Duodenal mucosa (tissue), 2 donors: Measurements from ENCODE around the gene TOPBP1.

Source experiments
- H3K27ac ChIP-seq: one replicate; pipeline ENCODE4 v1.7.0; 2013; ENCODE audit warnings: low read depth, low read length
- H3K27me3 ChIP-seq, 2 donors: one replicate each; pipeline ENCODE4 v1.7.0; 2013; ENCODE audit warnings: low read length in 2 of 2, control low read depth in 1 of 2; ENCODE audit not compliant: insufficient read depth in 2 of 2, control insufficient read depth in 1 of 2
- H3K36me3 ChIP-seq, 2 donors: one replicate each; pipeline ENCODE4 v1.7.0; 2013; ENCODE audit warnings: low read length in 2 of 2, control low read depth in 1 of 2; ENCODE audit not compliant: insufficient read depth in 2 of 2, control insufficient read depth in 1 of 2
- H3K4me1 ChIP-seq, 2 donors: one replicate each; pipeline ENCODE4 v1.7.0; 2013; ENCODE audit warnings: low read length in 2 of 2, control low read depth in 1 of 2; ENCODE audit not compliant: insufficient read depth in 2 of 2, control insufficient read depth in 1 of 2
- H3K4me3 ChIP-seq, 2 donors: one replicate each; pipeline ENCODE4 v1.7.0; 2013; ENCODE audit warnings: low read length in 2 of 2, low read depth in 1 of 2
- H3K9ac ChIP-seq, 2 donors: one replicate each; pipeline ENCODE4 v1.7.0; 2013; ENCODE audit warnings: low read length in 2 of 2, low read depth in 1 of 2
- H3K9me3 ChIP-seq, 2 donors: one replicate each; pipeline ENCODE4 v1.7.0; 2013; ENCODE audit warnings: low read length in 2 of 2, control low read depth in 1 of 2; ENCODE audit not compliant: control insufficient read depth in 1 of 2

TOPBP1 gene

DNA sequence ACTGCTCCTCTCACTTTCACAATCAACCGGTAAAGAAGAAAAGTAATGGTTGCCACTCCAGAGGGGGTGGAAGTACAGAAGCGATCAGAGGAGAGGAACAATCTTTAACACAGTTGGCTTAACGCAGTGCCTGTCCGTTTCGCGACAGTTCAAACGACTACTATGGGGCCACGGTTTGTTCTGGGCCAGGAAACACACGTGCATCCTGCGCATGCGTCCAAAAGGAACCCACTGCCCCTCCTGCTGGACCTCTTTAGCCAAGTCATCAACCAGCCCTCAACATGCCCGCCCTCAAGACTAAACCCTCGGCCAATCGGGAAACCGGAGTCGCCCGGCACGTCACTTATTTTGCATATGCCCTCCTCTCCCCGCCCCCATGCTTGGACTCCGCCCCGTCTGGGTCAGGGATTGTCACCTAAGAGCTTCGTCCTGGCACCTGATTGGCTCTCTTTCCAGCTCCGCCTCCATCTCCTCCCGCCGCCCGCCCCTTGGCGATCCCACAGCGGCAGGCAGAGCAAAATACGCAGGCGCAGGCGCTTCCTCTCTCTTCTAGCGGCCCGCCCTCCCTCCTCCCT, 88.6 kb downstream of the TOPBP1 start:
- peaks cover 23 to 24% of the 10 kb centered on the region in 2 donors for H3K4me1 ChIP-seq
- H3K9ac ChIP-seq = peak overlapping the region; percentile 52 to 69
- no peaks in the 10 kb centered on the region for H3K9me3 ChIP-seq
- H3K27ac ChIP-seq = peak overlapping the region; percentile 97
- H3K27me3 ChIP-seq = no peaks in the 10 kb centered on the region
- H3K4me3 ChIP-seq = peak overlapping the region; percentile 55 to 67
- peaks cover 7 to 8% of the 10 kb centered on the region in 2 donors for H3K36me3 ChIP-seq

DNA sequence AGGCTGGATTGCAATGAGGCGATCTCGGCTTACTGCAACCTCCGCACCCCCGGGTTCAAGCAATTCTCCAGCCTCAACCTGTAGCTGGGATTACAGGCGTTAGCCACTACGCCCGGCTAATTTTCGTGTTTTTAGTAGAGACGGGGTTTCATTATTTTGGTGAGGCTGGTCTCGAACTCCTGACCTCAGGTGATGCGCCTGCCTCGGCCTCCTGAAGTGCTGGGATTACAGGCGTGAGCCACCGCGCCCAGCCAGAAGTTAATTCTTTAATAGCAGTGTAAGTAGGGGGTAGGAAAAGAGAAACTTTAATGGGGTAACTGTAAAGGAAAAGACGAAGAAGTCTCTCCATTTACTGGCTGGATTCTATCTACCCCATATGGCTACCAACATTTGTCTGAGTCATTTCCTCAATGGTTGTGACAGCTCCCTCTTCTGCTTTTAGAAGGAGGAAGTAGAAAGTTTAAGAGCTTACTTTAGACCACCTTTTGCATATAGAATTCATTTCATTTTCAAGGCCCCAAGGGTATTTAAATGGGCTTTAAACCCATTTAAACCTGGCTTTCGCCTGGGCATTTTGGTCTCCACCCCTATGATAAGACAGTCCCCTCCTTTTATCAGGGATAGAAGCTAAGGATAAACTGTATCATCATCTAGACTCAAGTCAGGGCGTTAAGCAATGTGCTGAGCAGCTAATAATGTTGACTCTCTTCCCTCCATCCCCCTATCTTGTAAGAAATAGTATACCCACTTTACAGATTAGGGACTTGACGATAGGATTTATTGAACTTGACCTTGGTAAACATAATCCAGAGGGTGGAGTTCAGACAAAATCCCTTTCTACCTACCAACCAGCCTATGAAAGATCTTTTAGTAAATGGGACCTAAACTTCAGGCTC, 89.3 kb downstream of the TOPBP1 start:
- Histone ChIP-seq H3K36me3 (peaks cover 5 to 6% of the 10 kb centered on the region in 2 donors), H3K27ac (peak overlapping the region; percentile 78), H3K4me1 (peaks cover 17 to 24% of the 10 kb centered on the region in 2 donors), H3K9me3 (no peaks in the 10 kb centered on the region), H3K4me3 (peak overlapping the region; percentile 55 to 67), H3K9ac (peak overlapping the region; percentile 52 to 69), H3K27me3 (no peaks in the 10 kb centered on the region)

DNA sequence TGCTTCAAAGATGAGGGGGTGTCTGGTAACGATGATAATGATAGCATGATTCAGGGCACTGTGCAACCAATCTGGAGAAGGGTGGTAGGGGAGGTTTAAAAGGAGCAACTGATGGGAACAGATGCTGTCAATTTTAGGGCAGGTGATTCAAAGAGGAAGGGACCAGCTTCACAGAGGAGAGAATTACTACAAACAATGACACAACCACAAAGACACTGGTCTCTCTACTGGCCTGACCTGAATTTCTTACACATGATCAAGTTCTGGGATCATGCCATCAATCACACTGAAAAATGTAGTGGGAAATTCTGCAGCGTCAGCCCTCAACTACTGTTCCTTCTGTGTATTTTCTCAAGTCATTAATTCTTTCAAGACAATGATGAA, 90.8 kb downstream of the TOPBP1 start:
- Histone ChIP-seq H3K36me3 (peaks cover 0 to 1% of the 10 kb centered on the region in 2 donors), H3K27ac (no peak overlapping the region), H3K4me1 (peaks cover 10 to 18% of the 10 kb centered on the region in 2 donors)

DNA sequence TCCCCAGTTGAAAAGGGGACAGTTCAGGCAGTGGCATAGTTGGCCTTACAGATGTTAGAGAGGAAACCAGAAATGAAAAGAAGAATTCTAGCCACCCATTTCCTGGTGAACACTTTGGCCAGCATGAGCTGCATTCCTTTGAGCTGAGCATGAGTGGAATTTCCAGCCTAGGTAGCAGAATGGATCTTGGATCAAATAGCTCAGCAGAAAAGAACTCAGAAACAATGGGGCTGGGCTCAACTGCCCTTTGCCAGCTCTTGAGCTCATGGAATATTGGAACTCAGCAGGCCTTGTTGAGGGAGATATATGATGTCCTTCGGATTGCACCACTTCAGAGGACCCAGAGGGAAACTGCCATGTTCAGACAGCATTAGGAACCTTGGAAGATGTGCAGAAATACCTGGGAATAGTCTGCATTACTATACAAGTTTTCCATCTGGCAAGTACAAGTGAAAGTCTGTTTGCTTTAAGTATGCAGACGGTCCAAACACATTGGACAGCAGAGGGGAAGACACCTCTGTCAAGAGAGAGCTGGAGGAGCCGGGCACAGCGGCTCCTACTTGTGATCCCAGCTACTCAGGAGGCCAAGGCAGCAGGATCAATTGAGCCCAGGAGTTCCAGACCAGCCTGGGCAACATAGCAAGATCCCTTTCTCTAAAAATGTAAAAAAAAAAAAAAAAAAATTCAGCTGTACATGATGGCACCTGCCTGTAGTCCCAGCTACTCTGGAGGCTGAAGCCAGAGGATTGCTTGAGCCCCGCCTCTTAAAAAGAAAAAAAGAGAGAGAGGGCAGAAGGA, 91.4 kb downstream of the TOPBP1 start:
- H3K4me1 ChIP-seq = peaks cover 4 to 13% of the 10 kb centered on the region in 2 donors
- H3K27me3 ChIP-seq = no peaks in the 10 kb centered on the region
- no peaks in the 10 kb centered on the region for H3K9me3 ChIP-seq
- no peak overlapping the region for H3K9ac ChIP-seq
- H3K36me3 ChIP-seq = no peaks in the 10 kb centered on the region
- no peak overlapping the region for H3K4me3 ChIP-seq
- H3K27ac ChIP-seq = no peak overlapping the region

More for the DNA sequence above, 90.8 kb downstream of the TOPBP1 start:
- no peaks in the 10 kb centered on the region for H3K27me3 ChIP-seq
- H3K9me3 ChIP-seq = no peaks in the 10 kb centered on the region
- no peak overlapping the region for H3K9ac ChIP-seq
- H3K4me3 ChIP-seq = no peak overlapping the region

DNA sequence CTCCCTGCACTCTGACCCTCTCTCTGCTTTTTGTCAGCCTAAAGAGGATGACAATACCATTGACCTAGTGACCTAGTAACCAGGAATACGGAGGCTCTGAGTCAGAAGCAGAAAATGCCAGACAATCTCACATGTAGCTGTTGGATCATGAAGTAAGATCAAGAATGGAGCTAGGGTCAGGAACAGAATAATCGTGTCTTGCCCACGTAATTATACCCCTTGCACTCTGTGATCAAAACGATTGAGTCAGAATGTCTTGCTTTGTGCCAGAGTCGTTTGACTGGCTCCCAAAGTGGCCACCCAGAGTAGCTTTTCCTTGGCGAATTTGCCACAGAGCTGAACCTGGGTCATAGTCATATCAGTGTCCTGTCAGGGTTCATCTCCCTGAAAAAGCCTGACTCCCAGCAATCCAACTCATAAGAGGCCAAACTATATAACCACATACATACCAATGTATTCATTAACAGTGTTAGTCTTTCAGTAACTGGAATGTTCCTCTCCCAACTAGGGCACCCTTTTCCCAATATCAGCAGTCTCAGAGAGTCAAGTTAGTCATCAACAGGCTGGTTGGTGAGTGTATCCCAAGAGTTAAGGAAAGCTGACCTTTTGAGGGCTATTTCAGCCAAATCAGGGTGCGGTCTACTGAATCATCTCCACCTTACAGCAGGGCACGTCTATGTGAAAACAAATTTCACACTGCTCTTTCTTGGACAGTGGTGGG, 93.3 kb downstream of the TOPBP1 start:
- no peaks in the 10 kb centered on the region for H3K36me3 ChIP-seq
- H3K27ac ChIP-seq = no peak overlapping the region
- no peak overlapping the region for H3K9ac ChIP-seq
- no peak overlapping the region for H3K4me3 ChIP-seq
- no peaks in the 10 kb centered on the region for H3K27me3 ChIP-seq
- H3K9me3 ChIP-seq = no peaks in the 10 kb centered on the region
- peaks cover 0 to 8% of the 10 kb centered on the region in 2 donors for H3K4me1 ChIP-seq

DNA sequence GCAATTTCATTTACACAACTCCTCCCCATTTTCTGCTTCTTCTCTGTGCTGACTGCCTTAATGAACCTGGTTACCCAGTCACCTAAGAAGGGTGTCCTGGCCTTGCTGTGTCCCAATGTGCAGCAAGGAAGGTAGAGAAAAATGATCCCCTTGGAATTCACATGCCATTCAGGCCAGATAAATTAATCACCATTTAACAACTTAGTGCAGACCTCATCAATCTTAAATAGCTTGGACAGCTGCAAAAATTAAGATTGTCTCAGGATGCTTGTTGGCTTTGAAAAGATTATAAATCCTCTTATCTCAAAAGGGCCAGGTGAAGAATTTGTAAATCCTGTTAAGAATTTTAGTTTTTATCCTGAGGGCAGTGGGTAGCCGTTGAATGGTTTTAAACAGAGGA, 97.9 kb downstream of the TOPBP1 start:
- Histone ChIP-seq H3K9ac (no peak overlapping the region), H3K27me3 (no peaks in the 10 kb centered on the region), H3K9me3 (no peaks in the 10 kb centered on the region), H3K36me3 (no peaks in the 10 kb centered on the region), H3K4me3 (no peak overlapping the region), H3K4me1 (no peaks in the 10 kb centered on the region), H3K27ac (no peak overlapping the region)

DNA sequence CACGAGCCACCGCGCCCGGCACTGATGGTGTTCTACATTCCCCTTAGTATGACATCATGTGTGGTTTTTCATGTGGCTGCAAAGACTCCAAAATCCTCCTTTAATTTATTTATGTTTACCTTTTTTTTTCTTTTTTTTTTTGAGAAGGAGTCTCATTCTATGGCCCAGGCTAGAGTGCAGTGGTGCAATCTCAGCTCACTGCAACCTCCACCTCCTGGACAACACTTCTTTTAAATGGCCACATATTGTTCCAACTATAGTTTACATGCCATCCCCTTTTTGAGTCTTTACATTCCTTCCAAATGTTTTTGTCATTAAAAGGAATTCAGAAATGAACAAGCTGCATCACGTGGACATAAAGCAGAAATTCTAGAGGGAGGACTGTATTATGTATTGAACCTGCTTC, 98.6 kb downstream of the TOPBP1 start:
- Histone ChIP-seq H3K27me3 (no peaks in the 10 kb centered on the region), H3K9ac (no peak overlapping the region), H3K9me3 (no peaks in the 10 kb centered on the region), H3K36me3 (no peaks in the 10 kb centered on the region), H3K4me3 (no peak overlapping the region), H3K27ac (no peak overlapping the region), H3K4me1 (no peaks in the 10 kb centered on the region)

DNA sequence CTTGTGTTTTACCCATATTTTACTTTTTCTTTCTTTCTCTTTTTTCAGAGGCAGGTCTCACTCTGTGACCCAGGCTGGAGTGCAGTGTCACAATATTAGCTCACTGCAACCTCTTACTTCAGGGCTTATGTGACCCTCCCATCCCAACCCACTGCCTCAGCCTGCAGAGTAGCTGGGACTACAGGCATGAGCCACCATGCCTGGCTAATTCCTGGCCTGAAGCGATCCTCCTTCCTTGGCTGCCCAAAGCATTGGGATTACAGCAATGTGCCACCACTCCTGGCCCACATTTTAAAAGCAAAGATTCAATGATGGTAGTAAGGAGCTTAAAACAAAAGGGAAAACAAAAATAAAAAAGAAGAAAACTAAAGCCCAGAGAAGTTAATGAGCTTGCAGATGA, 99.4 kb downstream of the TOPBP1 start:
- H3K4me1 ChIP-seq = no peaks in the 10 kb centered on the region
- H3K36me3 ChIP-seq = no peaks in the 10 kb centered on the region
- no peak overlapping the region for H3K4me3 ChIP-seq
- H3K27ac ChIP-seq = no peak overlapping the region
- no peaks in the 10 kb centered on the region for H3K9me3 ChIP-seq
- H3K27me3 ChIP-seq = no peaks in the 10 kb centered on the region
- no peak overlapping the region for H3K9ac ChIP-seq

DNA sequence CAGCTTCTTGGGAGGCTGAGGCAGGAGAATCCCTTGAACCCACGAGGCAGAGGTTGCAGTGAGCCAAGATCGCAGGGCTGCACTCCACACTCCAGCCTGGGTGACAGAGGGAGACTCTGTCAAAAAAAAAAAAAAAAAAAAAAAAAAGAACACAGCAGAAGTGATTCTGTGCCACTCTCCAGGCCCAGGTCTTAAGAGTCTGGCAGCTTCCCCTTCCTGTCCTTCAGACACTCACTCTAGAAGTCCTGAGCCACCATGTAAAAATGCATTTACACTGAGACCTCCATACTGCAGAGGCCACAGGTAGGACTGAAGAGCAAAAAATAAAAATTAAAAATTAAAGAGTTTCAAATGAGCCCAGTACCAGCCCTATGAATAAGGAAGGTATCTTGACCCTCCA, 100.1 kb downstream of the TOPBP1 start:
- H3K36me3 ChIP-seq = no peaks in the 10 kb centered on the region
- H3K9me3 ChIP-seq = no peaks in the 10 kb centered on the region
- no peaks in the 10 kb centered on the region for H3K27me3 ChIP-seq
- H3K9ac ChIP-seq = no peak overlapping the region
- H3K4me1 ChIP-seq = no peaks in the 10 kb centered on the region
- no peak overlapping the region for H3K27ac ChIP-seq
- no peak overlapping the region for H3K4me3 ChIP-seq
